ENCODE results near the gene KRTAP4-1.
"Not testable (repeated sequence)": the region's sequence is repeated elsewhere in the genome, so short reads cannot be mapped to it uniquely, and the experiment has no call there.

Gene KRTAP4-1

DNA sequence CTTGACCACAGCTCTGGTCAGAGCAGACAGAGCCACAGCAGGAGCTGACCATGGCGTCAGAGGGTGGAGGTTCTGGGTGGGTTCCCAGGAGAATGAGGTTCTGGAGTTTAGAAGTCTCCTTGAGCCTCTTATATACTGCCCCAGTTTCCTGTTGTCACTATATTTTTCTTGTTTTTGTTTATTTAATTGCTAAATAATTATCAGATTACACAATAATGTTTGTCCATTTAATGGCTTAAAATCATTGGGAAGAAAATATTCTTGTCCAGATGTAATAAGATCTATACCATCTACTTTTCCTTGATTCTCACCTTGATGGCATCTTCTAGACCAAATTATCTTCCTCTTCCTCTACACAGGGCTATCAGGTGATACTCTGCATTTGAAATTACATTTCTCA is 16.6 kb downstream of the KRTAP4-1 start, which contains the start of gene KRTAP4-3:
Gene KRTAP4-3 (minus strand): TSS at position 101 of the 400 bp plus-strand sequence. CDS start 49 bp downstream, at position 52.
- no peak within 1 kb of the TSS for H3K4me3 ChIP-seq (ENCODE audit: low read depth, low read length)
- TF ChIP-seq, protein P1, sequence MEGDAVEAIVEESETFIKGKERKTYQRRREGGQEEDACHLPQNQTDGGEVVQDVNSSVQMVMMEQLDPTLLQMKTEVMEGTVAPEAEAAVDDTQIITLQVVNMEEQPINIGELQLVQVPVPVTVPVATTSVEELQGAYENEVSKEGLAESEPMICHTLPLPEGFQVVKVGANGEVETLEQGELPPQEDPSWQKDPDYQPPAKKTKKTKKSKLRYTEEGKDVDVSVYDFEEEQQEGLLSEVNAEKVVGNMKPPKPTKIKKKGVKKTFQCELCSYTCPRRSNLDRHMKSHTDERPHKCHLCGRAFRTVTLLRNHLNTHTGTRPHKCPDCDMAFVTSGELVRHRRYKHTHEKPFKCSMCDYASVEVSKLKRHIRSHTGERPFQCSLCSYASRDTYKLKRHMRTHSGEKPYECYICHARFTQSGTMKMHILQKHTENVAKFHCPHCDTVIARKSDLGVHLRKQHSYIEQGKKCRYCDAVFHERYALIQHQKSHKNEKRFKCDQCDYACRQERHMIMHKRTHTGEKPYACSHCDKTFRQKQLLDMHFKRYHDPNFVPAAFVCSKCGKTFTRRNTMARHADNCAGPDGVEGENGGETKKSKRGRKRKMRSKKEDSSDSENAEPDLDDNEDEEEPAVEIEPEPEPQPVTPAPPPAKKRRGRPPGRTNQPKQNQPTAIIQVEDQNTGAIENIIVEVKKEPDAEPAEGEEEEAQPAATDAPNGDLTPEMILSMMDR (conservative IDR thresholded peaks at IDR 0.05; ENCODE audit: low read depth, low read length), result no peak

DNA sequence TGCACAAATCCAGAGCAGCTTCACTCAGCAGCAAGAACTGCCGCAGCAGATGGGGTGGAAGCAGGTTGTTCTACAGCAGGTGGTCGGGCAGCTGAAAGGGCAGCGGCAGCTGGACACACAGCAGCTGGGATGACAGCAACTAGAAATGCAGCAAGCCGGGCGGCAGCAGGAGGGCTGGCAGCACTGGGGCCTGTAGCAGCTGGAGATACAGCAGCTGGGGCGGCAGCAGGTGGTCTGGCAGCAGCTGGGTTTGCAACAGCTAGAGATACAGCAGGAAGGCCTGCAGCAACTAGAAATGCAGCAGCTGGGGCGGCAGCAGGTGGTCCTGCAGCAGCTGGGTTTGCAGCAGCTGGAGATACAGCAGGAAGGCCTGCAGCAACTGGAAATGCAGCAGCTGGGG is 17.1 kb downstream of the KRTAP4-1 start:
- no peak overlapping the region for H3K4me3 ChIP-seq (ENCODE audit: low read depth, low read length)
- peak; percentile 17 for DNase-seq (ENCODE audit: low read depth)
- TF ChIP-seq, protein P1 (conservative IDR thresholded peaks at IDR 0.05; ENCODE audit: low read depth, low read length), result no peak

More for the DNA sequence above, 16.6 kb downstream of the KRTAP4-1 start, which contains the start of gene KRTAP4-3:
- DNase-seq (ENCODE audit: low read depth), result peak; percentile 18

DNA sequence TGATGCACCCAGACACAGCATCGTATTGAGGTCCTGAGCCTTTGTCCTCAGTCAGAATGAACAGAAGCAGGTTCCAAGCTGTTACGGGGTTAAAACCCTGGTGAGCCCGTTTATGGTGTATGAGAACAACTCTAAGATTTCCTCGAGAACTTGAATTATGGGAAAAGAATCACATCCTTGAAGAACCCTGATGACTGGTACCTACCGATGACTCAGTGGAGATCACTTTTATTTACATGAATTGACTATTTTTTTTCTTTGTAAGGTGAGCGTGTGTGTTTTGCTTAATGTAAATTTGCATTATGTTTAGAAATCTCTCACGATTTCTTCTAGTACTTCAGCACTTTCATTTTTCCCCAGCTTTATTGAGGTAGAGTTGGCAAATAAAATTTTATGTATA is 20.9 kb downstream of the KRTAP4-1 start:
- TF ChIP-seq, protein P1 (conservative IDR thresholded peaks at IDR 0.05; ENCODE audit: low read depth, low read length), result no peak
- DNase-seq (ENCODE audit: low read depth), result no peak
- no peak overlapping the region for H3K4me3 ChIP-seq (ENCODE audit: low read depth, low read length)

DNA sequence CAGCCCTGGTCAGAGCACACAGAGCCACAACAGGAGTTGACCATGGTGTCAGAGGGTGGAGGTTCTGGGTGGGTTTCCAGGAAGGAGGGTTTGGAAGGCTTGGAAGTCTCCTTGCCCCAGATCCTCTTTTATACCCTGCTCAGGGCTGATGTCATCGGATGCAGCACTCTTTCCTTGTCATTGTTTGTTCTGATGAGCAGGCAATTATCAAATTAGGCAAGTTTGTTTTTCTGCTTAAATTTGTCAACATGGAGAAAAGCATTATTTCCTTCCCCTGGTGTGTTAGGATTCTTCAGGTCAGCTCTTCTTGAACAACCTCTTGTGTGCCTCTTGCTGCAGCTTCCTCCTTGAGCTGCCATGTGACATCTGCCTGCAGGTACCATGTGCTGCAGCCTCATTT is 24.1 kb downstream of the KRTAP4-1 start, which contains the start of gene KRTAP4-4:
Gene KRTAP4-4 (minus strand): TSS at position 101 of the 400 bp plus-strand sequence. CDS start 57 bp downstream, at position 44.
- no peak within 1 kb of the TSS for H3K4me3 ChIP-seq (ENCODE audit: low read depth, low read length)
- DNase-seq (ENCODE audit: low read depth), result no peak
- TF ChIP-seq, protein P1 (conservative IDR thresholded peaks at IDR 0.05; ENCODE audit: low read depth, low read length), result no peak

DNA sequence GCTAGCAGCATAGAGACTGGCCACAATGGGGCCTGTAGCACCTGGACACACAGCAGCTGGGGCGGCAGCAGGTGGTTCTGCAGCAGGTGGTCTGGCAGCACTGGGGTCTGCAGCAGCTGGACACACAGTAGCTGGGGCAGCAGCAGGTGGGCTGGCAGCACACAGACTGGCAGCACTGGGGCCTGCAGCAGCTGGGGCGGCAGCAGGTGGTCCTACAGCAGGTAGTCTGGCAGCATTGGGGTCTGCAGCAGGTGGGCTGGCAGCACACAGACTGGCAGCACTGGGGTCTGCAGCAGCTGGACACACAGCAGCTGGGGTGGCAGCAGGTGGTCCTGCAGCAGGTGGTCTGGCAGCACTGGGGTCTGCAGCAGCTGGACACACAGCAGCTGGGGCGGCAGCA is 24.5 kb downstream of the KRTAP4-1 start:
- not testable (repeated sequence) for H3K4me3 ChIP-seq (ENCODE audit: low read depth, low read length); DNase-seq (ENCODE audit: low read depth)

DNA sequence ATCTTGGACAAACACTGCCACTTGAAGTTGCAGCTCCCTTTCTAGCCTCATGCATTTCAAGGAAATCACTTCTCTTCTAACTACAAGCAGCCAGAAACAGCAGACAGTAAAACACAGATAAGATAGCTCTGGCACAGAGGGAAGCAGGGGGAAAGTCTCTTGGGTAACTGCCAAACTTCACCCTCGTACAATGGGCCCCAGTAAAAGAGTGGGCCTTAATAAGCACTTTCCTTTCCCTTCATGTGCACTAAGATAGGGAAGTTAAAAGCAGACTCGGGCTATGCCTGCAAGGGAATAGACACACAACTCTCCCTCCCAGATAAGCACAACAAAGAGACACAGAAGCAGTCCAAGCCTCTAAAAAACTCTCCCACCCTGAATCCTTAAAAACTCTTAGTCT is 30.9 kb downstream of the KRTAP4-1 start:
- no peak for DNase-seq (ENCODE audit: low read depth)
- TF ChIP-seq, protein P1 (conservative IDR thresholded peaks at IDR 0.05; ENCODE audit: low read depth, low read length), result no peak
- no peak overlapping the region for H3K4me3 ChIP-seq (ENCODE audit: low read depth, low read length)

DNA sequence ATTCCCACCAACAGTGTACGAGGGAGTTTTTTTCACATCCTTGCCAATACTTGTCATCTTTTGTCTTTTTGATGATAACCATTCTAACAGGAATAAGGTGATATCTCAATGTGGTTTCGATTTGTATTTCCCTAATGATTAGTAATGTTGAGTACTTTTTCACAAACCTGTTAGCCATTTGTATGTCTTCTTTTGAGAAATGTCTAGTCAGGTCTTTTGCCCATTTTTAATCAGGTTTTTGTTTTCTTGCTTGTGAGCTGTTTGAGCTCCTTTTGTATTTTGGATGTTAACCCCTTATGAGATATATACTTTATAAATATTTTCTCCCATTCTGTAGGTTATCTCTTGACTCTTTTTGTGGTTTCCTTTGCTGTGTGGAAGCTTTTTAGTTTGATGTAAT is 33.2 kb downstream of the KRTAP4-1 start:
- TF ChIP-seq, protein P1 (conservative IDR thresholded peaks at IDR 0.05; ENCODE audit: low read depth, low read length), result no peak
- no peak for DNase-seq (ENCODE audit: low read depth)

More for the DNA sequence above, 33.2 kb downstream of the KRTAP4-1 start:
- no peak overlapping the region for H3K4me3 ChIP-seq (ENCODE audit: low read depth, low read length)
